GM19395 (cell line): Measurements from ENCODE around the gene SIRPA.

Experiments
- ATAC-seq: cut with Tn5 transposase; IDR thresholded peaks from one replicate; pipeline ENCODE4 v1.9.1; 2021; ENCODE audit warnings: mild to moderate bottlenecking, moderate library complexity; ENCODE audit not compliant: unreplicated experiment

SIRPA gene

DNA sequence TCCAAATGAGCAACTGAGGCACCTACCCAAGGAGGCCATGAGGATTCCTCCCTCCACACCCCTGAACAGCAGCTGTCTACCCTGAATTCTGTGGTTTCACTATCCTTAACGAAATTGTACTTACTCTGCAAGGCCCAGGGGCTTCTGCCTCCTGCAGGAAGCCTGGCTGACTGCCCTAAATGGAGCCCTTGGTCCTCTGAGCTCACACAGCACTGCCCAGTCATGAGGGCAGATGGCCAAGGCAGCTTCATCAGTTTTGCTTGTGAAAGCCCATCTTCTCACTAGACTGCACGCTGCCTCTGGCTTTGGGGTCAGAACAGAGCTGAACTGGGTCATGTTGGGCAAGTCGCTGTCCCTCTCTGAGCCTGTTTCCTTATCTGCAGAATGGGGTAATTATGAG lies 26.4 kb upstream of the SIRPA start:
- no peak for ATAC-seq

DNA sequence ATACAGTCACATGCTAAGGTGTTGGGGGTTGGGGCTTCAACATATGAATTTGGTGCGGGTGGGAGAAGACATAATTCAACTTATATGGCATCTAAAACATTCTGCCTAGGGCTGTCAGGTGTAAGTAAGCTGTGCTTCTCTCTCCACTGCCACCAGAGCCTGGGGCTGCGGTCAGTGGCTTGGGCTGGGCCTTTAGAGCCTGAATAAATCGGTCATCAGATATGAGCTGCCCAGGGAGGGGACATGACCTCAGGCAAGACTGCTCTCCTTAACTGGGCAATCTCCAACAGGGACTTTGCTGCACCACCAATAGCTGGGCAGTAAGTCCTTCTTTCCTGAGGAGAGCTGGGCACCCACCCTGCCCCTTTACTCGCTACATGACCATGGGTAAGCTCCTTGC lies 24.9 kb upstream of the SIRPA start:
- no peak for ATAC-seq

DNA sequence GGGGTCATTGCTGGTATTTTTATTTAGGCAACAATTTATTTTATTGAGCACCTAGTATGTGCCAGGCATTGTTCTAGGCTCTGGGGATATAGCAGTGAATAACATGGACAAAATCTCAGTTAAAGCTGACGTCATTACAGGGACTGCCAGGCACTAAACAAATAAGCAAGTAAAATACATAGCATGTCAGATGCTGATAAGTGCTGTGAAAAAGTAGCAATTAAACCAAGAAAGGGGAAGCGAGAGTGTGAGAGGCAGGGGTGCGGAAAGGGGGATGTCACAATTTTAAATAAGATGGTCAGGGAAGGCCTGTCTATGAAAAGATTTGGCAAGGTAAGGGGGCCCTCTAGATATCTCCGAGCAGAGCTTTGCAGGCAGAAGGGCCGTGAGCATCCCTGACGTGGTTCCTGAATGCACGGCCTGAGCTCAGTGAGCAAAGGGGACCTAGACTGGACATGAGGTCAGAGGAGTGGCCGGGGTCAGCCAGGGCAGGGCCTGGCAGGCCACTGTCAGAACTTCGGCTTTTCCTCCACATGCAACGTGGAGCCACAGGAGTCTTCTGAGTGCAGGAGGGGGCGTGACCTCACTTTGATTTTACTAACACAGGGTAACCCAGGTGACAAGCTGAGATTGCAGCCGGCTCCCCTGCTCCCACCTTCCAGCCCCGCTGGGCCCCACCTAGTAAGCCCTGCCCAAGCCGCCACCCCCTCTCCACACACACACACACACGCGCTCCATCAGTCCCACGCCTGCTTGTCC lies 24.2 kb upstream of the SIRPA start:
- peak; percentile 72 for ATAC-seq

DNA sequence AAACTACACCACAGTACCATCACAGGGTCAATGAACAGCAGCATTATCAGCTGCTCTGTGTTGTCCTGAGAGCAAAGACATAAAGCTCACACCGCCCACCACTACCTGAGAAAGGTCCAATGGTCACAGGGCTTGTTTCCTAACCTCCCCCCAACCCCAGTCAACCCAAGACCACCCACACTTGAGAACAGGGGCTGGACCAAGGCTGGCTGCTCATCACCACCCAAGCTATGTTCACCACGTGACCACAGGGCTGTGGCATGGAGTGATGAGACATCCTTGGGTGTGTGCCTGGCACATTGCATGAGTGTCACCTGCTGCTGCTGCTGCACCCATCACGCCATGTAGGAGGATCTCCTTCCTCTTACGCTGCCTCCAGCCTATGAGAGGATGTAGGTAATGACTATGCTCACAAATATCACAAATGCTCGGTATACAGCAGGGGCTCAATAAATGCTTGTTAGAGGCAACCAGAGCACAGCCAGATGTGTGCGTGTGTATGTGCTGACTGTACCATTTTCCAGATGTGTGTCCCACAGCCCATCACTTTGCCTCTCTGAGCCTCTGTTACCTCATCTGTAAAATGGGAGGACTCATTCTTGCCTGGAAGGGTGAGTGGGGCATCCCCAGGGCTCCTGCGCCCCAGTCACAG lies 23.3 kb upstream of the SIRPA start:
- no peak for ATAC-seq

DNA sequence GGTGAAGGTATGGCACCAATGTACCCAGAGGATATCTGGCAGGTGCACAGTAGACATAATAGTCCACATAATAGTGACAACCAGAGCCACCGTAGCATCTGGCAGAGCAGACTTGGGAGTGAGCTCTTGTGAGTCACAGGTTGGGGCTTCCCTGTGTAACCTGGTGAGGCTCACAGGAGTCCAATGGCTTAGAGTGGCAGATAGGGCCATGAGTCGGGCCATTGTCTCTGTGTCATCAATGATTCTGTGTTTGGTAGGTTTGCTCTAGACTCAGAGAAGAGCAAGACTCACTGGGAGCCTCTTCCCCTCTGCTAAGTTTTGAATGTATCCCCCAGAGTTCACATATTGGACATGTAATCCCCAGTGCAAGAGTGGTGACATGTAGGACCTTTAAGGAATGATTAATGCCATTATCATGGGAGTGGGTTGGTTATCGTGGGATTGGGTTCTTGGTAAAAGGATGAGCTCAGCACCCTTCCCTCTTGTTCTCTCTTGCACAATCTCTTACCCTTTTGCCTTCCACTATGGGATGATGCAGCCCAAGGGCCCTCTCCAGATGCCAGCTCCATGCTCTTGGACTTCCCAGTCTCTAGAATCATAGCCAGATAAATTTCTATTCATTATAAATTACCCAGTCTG lies 22.6 kb upstream of the SIRPA start:
- no peak for ATAC-seq

DNA sequence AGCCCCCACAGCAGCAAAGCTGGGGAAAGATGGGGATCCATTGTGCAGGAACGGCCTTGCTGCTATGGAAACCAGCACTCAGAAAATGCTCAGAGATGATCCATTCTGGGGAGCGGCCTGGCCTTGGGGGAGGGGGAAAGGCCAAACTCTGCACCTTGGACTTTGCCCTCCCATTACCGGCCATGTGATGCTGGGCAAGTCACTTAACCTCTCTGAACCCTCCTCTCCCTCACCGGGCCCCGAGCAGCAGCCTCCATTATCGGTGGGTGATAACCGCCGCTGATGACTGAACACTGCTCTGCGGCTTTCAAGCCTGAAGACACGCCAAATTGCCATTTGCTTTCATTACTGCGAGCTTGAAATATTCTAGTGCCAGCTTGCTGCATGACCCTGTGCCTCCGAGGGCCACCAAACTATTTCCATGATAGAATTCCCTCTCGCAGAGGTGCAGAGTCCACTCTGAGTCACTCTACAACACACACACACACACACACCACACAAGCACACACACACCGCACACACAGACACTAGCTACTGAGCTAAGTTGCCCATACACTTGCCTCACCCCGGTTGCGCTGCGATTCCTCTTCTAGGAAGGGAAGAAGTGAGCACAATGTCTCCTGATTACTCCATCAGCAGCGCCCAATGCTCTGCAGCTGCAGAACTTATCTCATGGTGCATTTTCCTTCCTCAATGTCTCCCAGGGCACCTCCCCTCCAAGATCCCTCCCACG lies 20.6 kb upstream of the SIRPA start:
- no peak for ATAC-seq

DNA sequence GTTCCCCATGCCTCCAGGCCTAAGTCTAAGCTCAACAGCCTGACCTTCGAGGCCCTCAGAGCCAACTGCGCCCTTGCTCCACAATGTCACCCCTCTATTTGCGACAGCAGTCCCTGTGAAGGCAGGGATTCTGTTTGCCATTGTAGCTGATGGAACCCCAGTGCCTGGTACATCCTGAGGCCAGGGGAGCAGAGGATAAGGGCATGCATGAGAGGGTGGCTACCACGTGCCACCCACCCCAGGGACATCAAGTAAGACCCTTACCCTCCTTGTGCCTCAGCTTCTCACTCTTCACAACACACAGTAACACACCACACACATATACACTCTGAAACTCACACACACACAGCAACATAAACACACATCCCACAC lies 20.0 kb upstream of the SIRPA start:
- ATAC-seq, result no peak

DNA sequence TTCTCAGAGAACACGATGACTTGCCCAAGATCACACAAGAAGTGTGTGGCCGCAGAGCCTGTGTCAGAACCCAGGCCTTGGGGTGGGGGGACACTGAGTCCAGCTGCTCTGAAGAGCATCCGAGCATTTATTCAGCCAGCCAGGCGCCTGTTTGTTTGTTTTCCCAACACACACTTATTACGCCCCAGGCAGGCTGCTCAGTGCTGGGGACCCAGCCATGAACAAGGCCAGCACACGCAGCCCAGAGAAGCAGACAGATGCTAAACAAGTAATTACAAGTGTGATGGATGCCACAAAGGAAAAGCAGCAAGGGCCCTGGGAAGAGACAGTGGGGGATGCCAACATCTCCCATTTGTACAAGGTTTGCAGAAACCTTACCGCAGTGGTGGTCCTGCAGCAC lies 19.4 kb upstream of the SIRPA start:
- no peak for ATAC-seq

DNA sequence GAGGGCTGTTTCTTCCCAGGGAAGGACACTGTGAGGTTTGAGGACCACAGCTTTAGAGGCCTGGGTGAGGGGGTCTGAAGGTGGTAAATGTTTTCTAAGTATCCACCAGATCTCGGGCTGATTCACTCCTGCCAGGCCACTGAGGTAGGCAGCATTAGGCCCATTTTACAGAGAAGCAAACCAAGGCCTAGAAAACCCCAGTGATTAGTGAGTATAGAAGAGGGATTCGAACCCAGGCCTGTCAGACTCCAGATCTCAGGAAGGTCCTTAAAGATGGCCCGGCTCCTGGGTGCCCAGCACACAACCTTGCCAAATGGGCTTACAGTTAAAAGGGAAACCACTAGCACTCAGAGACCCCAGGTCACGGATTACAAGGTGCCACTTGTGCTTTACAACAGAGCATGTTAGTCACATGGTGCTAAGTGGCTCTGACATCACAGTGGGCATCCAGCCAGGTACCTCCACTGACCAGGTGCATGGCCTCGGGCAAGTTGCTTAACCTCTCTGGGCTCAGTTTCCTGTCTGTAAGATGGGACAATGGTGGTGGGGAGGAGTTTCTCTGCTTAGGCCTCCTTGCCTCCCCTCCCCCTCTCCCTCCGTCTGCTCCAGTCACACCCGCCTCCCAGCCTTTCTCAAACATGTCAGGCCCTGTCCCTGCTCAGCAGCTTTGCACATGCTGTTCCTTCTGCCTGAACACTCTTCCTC lies 18.8 kb upstream of the SIRPA start:
- no peak for ATAC-seq

DNA sequence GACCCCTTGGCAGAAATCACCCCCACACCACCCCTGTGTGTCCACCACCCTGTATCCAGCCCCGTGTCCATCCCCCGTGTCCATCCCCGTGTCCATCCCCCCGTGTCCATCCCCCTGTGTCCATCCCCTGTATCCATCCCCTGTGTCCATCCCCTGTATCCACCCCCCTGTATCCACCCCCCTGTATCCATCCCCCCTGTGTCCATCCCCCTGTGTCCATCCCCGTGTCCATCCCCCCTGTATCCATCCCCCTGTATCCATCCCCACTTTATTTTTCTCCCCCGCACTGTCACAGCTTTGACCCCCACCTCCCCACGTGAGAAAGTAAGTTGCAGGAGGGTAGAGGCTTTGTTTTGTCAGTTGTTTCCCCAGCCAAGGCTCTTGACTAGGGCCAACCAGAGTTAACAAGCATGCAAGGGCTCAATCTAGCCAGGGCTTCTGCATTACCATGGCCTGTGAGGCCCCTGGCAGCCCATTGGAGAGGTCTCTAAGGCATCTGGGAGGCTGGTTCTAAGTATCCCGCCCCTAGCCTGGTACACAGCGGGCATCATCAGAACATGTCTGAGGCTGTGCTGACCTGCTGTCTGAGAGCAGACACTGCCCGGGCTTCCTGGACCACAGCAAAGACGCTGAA lies 18.1 kb upstream of the SIRPA start:
- ATAC-seq, result no peak

DNA sequence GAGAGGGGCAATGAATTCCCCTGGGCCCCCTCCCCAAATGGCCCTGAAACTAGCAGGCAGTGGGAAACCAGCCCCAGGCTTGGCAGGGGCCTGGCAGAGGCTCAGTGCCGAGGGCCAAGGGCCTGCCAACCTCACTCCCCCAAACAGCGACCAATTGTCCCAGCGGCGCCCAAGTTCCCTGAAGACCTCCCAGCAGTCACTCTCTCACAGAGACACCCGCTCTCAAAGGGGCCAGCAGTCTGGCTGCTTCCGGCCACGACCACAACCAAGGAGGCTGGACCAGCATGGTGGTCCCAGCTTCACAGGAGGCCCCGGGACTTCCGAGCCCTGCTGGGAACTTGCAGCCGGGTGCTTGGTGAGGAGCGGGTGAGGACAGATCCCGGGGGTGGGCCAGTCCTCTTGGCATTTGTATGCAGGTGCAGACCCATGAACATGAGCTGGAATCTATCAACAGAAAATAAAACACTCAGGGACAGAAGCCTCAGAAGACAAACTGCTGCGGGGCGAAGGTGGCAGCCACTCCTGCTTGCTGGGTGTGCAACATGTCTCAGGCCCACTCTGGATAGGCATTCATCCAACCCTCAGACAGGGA lies 17.5 kb upstream of the SIRPA start:
- ATAC-seq, result no peak

DNA sequence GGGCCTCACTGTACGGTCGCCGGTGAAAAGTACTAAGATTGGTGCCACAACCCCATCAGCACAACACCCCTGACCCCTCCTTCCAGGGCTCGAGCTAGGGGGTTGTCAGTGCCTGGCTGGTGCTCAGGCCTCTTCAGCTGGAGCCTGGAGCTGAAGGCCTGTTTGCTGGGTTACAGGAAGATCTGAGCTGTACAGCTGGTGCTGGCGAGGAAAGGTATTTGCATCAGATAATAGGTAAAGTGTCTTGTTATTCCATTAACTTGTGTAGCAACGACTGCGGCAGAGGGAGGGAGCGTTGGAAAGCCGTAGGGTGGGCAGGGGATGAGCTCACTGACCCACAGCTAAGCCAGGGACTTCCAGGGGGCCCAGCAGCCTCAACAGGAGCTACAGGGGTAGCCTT lies 15.8 kb upstream of the SIRPA start:
- no peak for ATAC-seq

DNA sequence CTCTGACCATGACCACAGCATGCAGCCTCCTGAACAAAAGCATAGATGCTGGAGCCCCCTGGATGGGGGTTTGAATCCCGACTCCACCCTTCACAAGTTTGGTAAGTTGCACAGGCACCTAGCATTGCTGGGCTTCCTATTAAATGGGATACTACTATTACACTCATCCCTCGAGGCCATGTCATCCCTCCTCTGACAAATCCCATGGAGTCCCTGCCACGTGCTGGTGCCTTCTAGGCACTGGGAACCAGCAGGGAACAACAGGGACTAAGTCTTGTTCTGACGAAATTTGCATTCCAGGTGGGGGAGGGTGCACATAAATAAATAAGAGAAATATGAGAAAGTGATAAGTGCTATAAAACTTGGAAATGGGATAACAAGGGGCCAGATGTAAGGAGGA lies 15.3 kb upstream of the SIRPA start:
- no peak for ATAC-seq

DNA sequence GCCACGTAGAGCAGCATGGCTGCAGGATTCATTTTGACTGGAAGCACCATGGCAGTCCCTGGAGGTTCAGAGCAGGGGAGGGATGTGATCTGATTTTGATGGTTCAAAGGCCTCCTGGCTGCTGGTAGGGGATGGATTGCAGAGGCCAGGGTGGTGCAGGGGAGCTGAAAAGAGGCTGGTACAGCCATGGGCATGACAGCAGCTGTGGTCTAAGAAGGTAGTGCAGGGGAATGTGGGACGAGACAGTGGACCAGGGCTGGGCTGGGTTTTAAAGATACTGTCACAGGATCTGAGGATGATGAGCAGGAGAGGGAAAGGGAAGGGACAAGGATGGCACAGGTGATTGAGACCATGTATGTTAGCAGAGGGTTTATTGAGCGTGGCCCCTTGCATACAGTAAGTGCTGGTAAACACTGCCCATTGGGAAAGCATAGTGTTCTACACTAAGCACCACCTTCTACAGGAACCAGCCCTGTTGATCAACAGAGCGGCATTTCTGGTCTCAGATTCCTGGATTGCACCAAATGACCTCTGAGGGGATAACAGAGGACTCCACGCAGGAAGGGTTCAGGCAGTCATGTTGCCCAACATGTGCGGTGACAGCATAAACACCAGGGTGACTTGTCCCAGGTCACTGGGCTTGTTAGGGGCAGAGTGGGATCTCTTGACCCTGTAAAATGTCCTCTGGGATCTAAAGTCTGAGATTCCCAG lies 14.5 kb upstream of the SIRPA start:
- no peak for ATAC-seq

DNA sequence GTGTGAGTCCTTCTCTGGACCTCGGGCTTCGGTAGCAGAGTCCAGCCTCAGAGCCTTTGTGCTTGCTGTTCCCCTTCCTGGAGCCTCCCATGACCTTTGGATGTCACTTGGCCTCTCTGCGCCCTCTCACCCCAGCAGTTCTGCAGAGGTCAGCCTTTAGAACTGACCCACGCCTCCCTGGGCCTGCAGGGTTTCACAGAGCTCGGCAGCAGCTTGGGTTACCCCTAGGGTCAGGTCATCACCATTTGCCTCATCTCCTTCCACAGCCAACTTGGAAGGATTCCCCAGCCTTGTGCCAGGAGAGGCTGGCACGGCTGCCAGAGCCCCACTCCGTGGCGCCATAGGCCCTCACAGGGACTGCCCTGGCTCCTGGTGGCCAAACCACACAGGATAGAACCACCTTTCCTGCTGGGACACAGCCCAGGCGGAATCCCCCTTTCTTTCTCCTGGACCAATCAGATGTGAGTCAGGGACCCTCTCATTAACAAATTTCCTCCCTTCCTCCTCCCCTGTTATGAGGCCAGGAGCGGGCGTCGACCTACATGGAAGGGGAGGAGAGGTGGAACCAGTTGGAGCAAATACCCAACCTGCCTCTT lies 13.9 kb upstream of the SIRPA start:
- no peak for ATAC-seq

DNA sequence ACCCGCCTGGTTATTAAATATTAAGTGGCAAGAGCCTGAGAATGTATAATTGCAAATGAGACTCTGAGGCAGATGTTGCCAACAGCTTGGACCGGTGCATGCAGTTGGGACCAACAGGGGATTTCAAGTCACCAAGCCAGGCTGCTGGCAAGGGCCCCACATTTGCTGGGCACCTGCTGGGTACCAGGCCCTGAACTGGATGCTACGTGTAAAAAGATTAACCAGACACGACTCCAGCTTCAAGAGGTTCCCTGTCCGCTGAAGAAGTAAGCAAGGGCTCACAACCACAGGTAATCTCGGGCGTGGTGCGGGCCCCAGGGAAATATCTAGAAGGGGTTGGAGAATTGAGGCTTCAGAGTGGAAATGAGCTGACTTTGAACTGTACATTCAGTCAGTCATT lies 13.2 kb upstream of the SIRPA start:
- no peak for ATAC-seq

DNA sequence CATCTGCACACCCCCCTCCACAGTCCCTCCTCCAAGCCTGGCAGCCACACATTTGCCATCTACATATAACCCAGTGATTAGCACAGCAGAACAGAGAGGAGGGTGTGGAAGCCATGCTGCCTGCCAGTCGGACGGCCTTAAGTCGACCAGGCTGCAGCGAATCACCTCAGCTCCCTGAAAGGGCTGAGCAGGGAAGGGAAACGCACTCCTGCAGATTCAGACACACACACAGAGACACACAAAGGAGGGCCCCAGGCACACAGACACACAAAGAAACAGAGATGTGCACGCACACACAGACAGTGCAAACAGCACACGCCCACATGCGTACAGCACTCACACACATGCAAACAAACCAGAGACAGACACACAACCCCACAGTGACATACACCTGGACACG lies 11.2 kb upstream of the SIRPA start:
- no peak for ATAC-seq

DNA sequence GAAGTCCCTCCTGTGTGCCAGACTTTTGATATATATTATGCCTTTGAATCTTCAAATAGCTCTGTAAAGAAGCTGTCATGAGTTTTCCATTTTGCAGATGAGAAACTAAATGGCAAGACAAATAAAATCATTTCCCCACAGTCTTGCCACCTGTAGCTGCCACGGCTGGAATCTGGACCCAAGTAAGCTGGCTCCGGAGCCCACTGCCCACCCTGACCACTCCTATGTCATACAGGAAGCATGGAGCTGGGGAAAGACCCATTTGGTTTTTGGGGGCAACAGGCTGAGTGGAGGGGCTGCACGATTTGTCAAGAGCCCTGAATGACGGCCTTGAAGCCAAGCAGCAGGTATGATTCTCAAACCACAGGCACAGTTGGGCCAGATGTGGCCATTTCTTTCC lies 10.0 kb upstream of the SIRPA start:
- ATAC-seq, result no peak
